GM12801 (cell line): ENCODE data around the gene ARHGEF7.

Source experiments
- CTCF ChIP-seq: IDR thresholded peaks from one replicate; pipeline ENCODE4 v1.5.1; 2011; ENCODE audit warnings: control low read depth; ENCODE audit not compliant: insufficient read length; ENCODE audit errors: extremely low read depth

The ARHGEF7 gene

GRCh38 chr13:111265006-111265700, 150.0 kb downstream of the ARHGEF7 start:
- no peak for TF ChIP-seq CTCF

GRCh38 chr13:111265701-111266035, 150.6 kb downstream of the ARHGEF7 start:
- no peak for TF ChIP-seq CTCF

- no peak for TF ChIP-seq CTCF
Observed at GRCh38 chr13:111267205-111267604, 152.1 kb downstream of the ARHGEF7 start.

GRCh38 chr13:111267784-111268183, 152.7 kb downstream of the ARHGEF7 start:
- no peak for TF ChIP-seq CTCF

- no peak for TF ChIP-seq CTCF
Observed at GRCh38 chr13:111269508-111269907, 154.4 kb downstream of the ARHGEF7 start.

- no peak for TF ChIP-seq CTCF
Observed at GRCh38 chr13:111270126-111270525, 155.0 kb downstream of the ARHGEF7 start.

- TF ChIP-seq CTCF: no peak
Observed at GRCh38 chr13:111270765-111271698, 155.9 kb downstream of the ARHGEF7 start.
